Measurements from ENCODE around the gene LIF. TPM values are rescaled to one million over a fixed set of nuclear protein-coding genes. Genes with fewer than 3 reads are reported as not detected.

Gene LIF
- total and polyA plus RNA-seq, 2 experiments from 2014 or later, result 1.4 to 1.9 TPM

- no peaks in the 10 kb centered on the region for H3K9me2 ChIP-seq (ENCODE audit: insufficient read depth)
- H3F3A ChIP-seq (ENCODE audit: insufficient read depth), result 0 out of 2 replicates have a peak, but pooled peaks cover 6% of the 10 kb centered on the region
- no peak overlapping the region for H2AFZ ChIP-seq
- no peak overlapping the region for H3K4me2 ChIP-seq (ENCODE audit: unreplicated experiment)
- H4K20me1 ChIP-seq (ENCODE audit: insufficient read depth), result no peaks in the 10 kb centered on the region
- H3K36me3 ChIP-seq (ENCODE audit: low read depth), result no peaks in the 10 kb centered on the region
- no peaks in the 10 kb centered on the region for H3K9me3 ChIP-seq (ENCODE audit: low read depth)
- 89 to 92% methylated on average over 16 to 17 of the region's 17 CpGs for WGBS, 2 experiments (ENCODE audit: low coverage in 1 of 2, low lambda C conversion rate in 2 of 2, missing lambda C conversion rate in 2 of 2)
- DNase-seq, result no peak
- H3K27ac ChIP-seq, result no peak overlapping the region
- in situ Hi-C loops (cut with MboI), result loop anchor here (10.0 kb wide), 1 partner anchor 125 kb away; no protein-coding TSS in a partner anchor
- H3K4me3 ChIP-seq, result no peak overlapping the region
- no peaks in the 10 kb centered on the region for H3K79me2 ChIP-seq (ENCODE audit: insufficient read depth)
- no peak overlapping the region for H3K9ac ChIP-seq
- TF ChIP-seq EZH2phosphoT487 (IDR thresholded peaks at IDR 0.05; ENCODE audit: insufficient read depth, low read depth) (no peak), EZH2 (IDR thresholded peaks at IDR 0.05; ENCODE audit: insufficient read depth, poor library complexity, severe bottlenecking) (no peak)
- no peaks in the 10 kb centered on the region for H3K27me3 ChIP-seq (replicated peaks; ENCODE audit: insufficient read depth)
- peaks cover 10% of the 10 kb centered on the region; the same call in 1 of the 2 replicates for H3K4me1 ChIP-seq (ENCODE audit: insufficient read depth)
Observed at GRCh38 chr22:30239488-30240405, 6.8 kb downstream of the LIF start.

DNA sequence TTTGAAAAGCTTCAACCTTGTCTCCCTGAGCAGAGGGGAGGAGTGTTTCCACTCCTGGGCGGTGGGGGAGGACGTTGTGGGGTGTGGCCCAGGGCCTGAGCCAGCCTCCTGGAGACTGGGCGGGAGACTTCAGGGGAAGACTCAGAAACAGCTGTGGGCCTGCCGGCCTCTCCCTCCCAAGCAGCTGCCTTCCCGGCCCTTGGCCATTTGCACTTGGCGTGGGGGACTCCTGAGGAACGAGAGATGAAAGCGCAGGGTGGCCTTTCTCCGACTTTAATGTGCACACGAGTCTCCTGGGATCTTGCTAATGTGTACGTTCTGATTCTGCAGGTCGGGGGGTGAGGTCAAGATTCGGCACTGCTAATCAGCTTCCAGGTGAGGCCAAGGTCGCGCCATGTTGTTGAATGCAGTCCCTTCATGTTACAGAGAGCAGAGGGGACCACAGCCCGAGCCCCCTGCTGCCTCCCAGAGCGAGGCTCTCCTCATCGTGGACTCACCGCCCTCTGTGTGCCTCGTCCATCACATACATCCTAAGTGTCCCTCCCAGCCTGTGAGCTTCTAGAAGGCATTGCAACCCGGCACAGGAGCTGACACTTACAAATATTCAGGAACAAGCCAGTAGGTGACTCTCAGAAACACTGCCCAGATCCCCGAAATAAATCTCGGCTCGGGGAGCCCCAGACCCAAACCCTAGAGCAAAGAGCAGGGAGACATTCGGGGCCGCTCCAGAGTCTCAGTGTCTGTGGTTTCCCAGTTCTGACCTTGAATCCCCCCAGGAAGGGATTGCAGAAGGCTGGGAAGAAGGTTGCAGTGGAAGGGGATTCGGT lies 7.7 kb downstream of the LIF start:
- no peaks in the 10 kb centered on the region for H3K9me3 ChIP-seq (ENCODE audit: low read depth)
- no peaks in the 10 kb centered on the region for H3K36me3 ChIP-seq (ENCODE audit: low read depth)
- H3K27me3 ChIP-seq (replicated peaks; ENCODE audit: insufficient read depth), result no peaks in the 10 kb centered on the region
- H3K9me2 ChIP-seq (ENCODE audit: insufficient read depth), result no peaks in the 10 kb centered on the region
- no peak overlapping the region for H3K9ac ChIP-seq
- H3K4me1 ChIP-seq (ENCODE audit: insufficient read depth), result peaks cover 10% of the 10 kb centered on the region; the same call in 1 of the 2 replicates
- no peaks in the 10 kb centered on the region for H4K20me1 ChIP-seq (ENCODE audit: insufficient read depth)
- H3K4me3 ChIP-seq, result no peak overlapping the region
- no peak overlapping the region for H2AFZ ChIP-seq
- in situ Hi-C loops (cut with MboI), result loop anchor here (10.0 kb wide), 1 partner anchor 124 kb away; no protein-coding TSS in a partner anchor
- H3F3A ChIP-seq (ENCODE audit: insufficient read depth), result 0 out of 2 replicates have a peak, but pooled peaks cover 6% of the 10 kb centered on the region
- peak; percentile 23 for DNase-seq
- TF ChIP-seq EZH2phosphoT487 (IDR thresholded peaks at IDR 0.05; ENCODE audit: insufficient read depth, low read depth), result no peak
- no peak for TF ChIP-seq EZH2 (IDR thresholded peaks at IDR 0.05; ENCODE audit: insufficient read depth, poor library complexity, severe bottlenecking)
- no peaks in the 10 kb centered on the region for H3K79me2 ChIP-seq (ENCODE audit: insufficient read depth)
- no peak overlapping the region for H3K27ac ChIP-seq
- 72 to 77% methylated on average over 27 of the region's 27 CpGs for whole genome bisulfite sequencing, 2 experiments (ENCODE audit: low coverage in 1 of 2, low lambda C conversion rate in 2 of 2, missing lambda C conversion rate in 2 of 2)
- H3K4me2 ChIP-seq (ENCODE audit: unreplicated experiment), result no peak overlapping the region

DNA sequence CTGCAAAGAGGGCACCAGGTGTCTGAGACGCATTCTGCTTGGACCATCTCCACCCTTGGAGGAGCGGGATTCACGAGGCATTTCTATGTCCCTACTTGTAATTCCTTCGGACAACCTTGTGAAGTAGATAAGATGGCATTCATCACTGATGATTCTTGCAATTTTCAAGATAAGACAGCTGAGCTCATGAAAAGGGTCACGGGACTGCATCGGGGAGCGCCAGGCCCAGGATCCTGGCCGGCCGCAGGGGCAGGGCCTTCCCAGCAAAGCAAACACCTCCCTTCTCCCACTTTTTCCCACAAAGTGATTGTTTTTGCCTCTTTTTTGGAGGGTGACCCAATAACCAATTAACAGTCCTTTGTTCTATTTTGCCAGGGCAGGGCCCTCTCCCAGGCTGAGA lies 8.4 kb downstream of the LIF start:
- no peak for DNase-seq
- Histone ChIP-seq H3K4me3 (no peak overlapping the region), H4K20me1 (ENCODE audit: insufficient read depth) (no peaks in the 10 kb centered on the region), H3K79me2 (ENCODE audit: insufficient read depth) (no peaks in the 10 kb centered on the region), H3K36me3 (ENCODE audit: low read depth) (no peaks in the 10 kb centered on the region), H3K4me2 (ENCODE audit: unreplicated experiment) (no peak overlapping the region), H2AFZ (no peak overlapping the region), H3K27ac (no peak overlapping the region), H3K9ac (no peak overlapping the region), H3K27me3 (replicated peaks; ENCODE audit: insufficient read depth) (no peaks in the 10 kb centered on the region), H3K9me2 (ENCODE audit: insufficient read depth) (no peaks in the 10 kb centered on the region), H3K4me1 (ENCODE audit: insufficient read depth) (peaks cover 10% of the 10 kb centered on the region; the same call in 1 of the 2 replicates), H3F3A (ENCODE audit: insufficient read depth) (0 out of 2 replicates have a peak, but pooled peaks cover 6% of the 10 kb centered on the region), H3K9me3 (ENCODE audit: low read depth) (no peaks in the 10 kb centered on the region)
- in situ Hi-C loops (cut with MboI), result loop anchor here (10.0 kb wide), 1 partner anchor 123 kb away; no protein-coding TSS in a partner anchor
- 97% methylated on average over 9 of the region's 9 CpGs for WGBS, 2 experiments (ENCODE audit: low coverage in 1 of 2, low lambda C conversion rate in 2 of 2, missing lambda C conversion rate in 2 of 2)
- TF ChIP-seq EZH2 (IDR thresholded peaks at IDR 0.05; ENCODE audit: insufficient read depth, poor library complexity, severe bottlenecking) (no peak), EZH2phosphoT487 (IDR thresholded peaks at IDR 0.05; ENCODE audit: insufficient read depth, low read depth) (no peak)

GRCh38 chr22:30236875-30237274 lies 9.7 kb downstream of the LIF start:
- Histone ChIP-seq H4K20me1 (ENCODE audit: insufficient read depth) (no peaks in the 10 kb centered on the region), H3K27ac (no peak overlapping the region), H3K9me2 (ENCODE audit: insufficient read depth) (no peaks in the 10 kb centered on the region), H3K36me3 (ENCODE audit: low read depth) (no peaks in the 10 kb centered on the region), H3F3A (ENCODE audit: insufficient read depth) (no peaks in the 10 kb centered on the region), H3K9me3 (ENCODE audit: low read depth) (no peaks in the 10 kb centered on the region), H3K79me2 (ENCODE audit: insufficient read depth) (no peaks in the 10 kb centered on the region), H3K4me1 (ENCODE audit: insufficient read depth) (peaks cover 10% of the 10 kb centered on the region; the same call in 1 of the 2 replicates), H3K4me3 (no peak overlapping the region), H3K9ac (no peak overlapping the region), H2AFZ (no peak overlapping the region), H3K27me3 (replicated peaks; ENCODE audit: insufficient read depth) (no peaks in the 10 kb centered on the region), H3K4me2 (ENCODE audit: unreplicated experiment) (no peak overlapping the region)
- no peak for TF ChIP-seq EZH2 (IDR thresholded peaks at IDR 0.05; ENCODE audit: insufficient read depth, poor library complexity, severe bottlenecking)
- no peak for TF ChIP-seq EZH2phosphoT487 (IDR thresholded peaks at IDR 0.05; ENCODE audit: insufficient read depth, low read depth)
- DNase-seq, result no peak
- in situ Hi-C loops (cut with MboI), result loop anchor here (10.0 kb wide), 1 partner anchor 122 kb away; no protein-coding TSS in a partner anchor
- WGBS, 2 experiments (ENCODE audit: low coverage in 1 of 2, low lambda C conversion rate in 2 of 2, missing lambda C conversion rate in 2 of 2), result 89 to 93% methylated on average over 5 of the region's 5 CpGs

All from GM23248 (cell line).